GM21786 (cell line): ENCODE measurements around the gene HMGN4.

ENCODE experiments used
- ATAC-seq: cut with Tn5 transposase; IDR thresholded peaks from one replicate; pipeline ENCODE4 v1.9.1; 2021; ENCODE audit not compliant: unreplicated experiment

The HMGN4 gene

DNA sequence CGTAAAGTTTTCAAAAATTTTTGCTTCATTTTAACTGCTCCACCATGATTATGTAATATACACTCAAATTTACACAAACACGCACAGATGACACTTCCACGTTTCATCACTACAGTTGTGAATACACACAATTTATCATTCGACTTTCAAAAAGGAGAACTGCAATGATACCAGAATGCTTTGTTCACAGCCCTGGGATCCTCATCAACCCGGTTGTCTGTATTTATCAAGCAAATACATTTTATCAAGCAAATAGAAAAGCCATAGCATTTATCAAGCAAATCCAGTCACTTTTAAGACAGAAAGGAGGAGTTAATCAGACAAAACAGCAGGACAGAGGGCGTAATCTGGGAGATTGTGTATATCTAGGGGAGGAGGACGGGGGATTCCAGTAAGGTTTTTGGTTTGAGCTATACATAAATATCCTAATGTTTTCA, 38.3 kb downstream of the HMGN4 start:
- no peak for ATAC-seq

DNA sequence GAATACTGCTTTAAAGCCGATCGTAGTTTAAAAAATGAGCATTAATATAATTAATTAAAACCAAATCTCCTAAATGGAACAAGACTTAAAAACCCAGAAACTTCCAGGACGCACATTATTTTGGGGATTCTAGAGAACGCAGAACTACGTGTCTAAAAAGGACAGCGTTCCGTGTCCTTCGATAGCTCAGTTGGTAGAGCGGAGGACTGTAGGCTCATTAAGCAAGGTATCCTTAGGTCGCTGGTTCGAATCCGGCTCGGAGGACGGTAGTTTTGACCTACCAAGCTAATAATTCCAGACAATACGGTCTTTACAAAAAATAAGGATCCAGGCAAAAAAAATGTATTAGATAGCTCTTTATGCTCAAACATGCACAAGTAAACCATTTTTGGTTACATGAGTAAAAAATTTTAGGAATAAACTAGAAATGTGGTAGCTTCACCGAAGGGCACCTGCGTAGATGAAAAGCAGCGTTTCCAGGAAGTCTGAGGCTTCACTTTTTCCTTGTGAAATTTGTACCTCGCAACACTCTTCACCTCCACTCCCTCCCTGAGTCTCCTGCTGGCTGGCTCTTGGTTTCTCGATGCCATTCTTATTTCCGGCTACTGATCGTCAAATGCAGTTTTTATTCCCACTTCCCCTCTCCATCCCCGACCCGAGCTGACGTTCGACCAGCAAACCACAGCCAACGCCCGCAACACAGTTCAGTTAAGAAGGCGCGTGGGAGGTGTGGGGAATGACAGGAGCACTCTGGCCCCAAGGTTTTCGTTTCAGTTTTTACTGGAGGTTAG, 39.0 kb downstream of the HMGN4 start:
- ATAC-seq = no peak

DNA sequence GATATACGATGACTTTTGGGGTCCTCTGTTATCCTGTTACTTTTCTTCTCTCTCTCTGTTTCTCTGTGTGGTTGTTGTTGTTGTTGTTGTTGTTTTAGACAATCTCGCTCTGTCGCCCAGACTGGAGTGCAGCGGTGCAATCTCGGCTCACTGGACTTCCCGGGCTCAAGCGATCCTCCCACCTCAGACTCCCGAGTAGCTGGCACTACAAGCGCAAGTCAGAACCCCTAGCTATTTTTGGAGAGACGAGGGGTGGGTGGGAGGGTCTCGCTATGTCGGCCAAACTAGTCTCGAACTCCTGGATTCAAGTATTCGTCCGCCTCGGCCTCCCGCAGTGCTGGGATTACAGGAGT, 39.5 kb downstream of the HMGN4 start:
- no peak for ATAC-seq

- ATAC-seq = no peak
Measured at GRCh38 chr6:26578279-26578678, 40.1 kb downstream of the HMGN4 start.

DNA sequence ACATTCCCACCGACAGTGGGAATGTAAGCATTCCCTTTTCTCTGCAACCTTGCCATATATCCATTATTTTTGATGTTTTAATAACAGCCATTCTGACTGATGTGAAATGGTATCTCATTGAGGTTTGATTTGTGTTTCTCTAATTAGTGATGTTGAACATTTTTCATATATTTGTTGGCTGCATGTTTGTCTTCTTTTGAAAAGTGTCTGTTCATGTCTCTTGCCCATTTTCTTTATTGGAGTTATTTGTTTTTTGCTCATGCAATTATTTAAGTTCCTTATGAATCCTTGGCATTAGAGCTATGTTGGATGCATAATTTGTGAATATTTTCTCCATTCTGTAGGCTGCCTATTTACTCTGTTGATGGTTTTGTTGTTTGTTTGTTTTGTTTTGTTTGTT, 40.6 kb downstream of the HMGN4 start:
- no peak for ATAC-seq

DNA sequence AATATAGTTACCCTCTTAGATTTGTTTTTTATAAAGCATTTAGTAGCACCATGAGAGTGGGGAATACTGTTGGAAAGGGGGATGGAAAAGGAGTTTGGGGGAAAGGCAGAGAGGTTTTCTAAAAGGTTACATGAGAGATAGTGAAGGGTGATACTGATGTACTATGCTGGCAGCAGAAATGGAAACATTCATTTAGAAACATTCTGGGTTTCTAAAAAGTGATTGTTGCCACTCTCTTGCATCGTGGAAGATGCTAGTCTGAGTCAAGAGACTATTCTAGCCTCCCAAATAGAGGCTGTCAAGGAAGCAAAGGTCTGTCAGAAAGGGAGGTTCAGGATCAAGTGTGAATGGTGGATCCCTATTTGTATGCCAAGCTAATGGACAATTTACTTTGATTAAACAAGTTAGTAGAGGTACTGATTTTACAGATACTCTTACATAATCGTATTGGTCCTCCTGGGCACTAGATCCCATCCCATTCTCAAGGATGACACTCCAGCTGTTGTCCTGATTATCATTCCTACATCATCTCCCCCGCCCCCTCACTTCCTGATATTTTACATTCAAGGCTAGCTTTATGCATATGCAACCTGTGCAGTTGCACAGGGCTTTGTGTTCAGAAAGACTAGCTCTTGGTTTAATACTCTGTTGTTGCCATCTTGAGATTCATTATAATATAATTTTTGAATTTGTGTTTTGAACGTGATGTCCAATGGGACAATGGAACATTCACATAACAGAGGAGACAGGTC, 43.2 kb downstream of the HMGN4 start:
- ATAC-seq = no peak

DNA sequence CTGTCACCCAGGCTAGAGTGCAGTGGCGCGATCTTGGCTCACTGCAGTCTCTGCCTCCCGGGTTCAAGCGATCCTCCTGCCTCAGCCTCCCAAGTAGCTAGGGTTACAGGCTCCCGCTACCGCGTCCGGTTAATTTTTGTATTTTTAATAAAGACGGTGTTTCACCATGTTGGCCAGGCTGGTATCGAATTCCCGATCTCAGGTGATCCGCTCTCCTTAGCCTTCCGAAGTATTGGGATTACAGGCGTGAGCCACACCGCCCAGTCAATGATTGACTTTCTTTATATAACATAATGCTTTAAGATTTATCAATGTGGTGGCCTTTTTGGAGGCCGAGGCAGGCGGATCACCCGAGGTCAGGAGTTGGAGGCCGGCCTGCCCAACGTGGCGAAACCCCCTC, 50.8 kb downstream of the HMGN4 start:
- no peak for ATAC-seq

DNA sequence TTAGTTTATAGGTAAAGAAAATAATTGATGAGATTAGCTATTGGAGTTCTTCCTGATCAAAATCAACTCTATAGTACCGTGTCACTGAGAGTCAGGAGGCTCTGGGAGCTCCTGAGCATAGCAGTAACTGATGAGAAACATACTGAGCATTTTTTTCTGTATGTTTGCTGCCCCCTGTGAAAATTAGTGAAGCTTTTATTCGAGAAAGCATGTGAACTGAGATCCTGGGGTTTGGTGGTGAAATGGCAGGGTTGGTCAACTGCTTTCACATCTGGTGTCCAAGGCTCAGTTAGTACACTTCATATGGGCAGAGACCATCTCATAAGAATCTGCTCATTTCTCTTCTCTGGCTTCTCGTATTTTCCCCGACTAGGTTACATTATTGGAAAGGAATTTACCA, 54.5 kb downstream of the HMGN4 start:
- no peak for ATAC-seq

GRCh38 chr6:26593278-26594130, 55.3 kb downstream of the HMGN4 start:
- no peak for ATAC-seq

DNA sequence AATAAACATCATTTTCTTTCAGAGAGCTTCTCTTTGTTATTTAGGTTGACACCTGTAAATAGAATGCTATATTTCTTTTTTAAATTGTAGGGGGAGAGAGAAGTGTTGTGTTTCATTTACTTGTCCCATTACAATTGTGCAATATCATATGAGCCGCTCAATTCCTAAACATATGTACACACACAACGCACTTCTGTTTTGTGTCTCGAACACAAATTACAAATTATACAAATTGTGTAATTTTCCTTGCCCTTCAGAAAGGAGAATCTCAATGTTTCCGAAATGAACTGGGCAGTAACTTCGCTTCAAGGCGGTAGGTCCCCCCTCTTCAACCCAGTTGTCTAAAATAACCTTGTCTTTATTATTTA, 55.9 kb downstream of the HMGN4 start:
- ATAC-seq = no peak

DNA sequence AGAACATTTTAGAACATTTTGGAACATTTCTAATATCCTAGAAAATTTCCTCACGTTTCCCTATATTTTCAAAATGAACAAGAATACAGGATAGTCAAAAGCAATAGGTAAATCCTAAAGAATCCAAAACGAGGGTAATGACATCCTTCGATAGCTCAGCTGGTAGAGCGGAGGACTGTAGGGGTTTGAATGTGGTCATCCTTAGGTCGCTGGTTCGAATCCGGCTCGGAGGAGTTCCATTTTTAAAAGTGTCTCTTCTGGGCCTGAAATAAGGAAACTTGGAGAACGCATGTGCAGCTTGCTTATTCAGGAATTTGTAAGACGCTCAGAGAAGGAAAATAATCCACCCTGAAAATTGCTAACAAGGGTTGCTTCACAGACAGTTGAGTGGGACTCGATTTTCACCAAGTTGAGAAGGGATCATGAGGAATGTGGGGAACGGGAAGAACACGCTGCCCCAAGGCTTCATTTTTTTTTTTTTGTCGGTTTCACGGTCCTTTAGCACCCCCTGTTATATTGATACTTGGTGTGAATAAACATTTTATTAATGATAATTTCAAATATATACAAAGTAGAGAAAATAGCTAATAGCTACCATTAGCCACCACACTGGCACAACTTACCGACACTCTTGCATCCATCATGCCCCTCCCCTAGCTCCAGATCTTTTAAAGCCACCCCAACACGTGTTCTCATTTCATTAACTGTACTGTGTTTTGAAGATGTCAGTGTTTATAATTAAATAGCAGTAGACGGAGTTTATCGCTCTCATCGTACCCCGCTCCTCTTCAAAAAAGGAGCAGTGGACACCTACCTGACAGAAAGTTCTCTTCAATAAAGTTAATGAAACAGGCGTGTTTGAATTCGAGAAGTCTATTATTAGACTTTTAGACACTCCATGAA, 56.8 kb downstream of the HMGN4 start:
- ATAC-seq = no peak

- peak; percentile 57 for ATAC-seq
Measured at GRCh38 chr6:26595669-26596269, 57.6 kb downstream of the HMGN4 start.
